SH-SY5Y (cell line): ENCODE measurements around the gene TMEM18.

Experiments used
- GATA2 ChIP-seq: IDR thresholded peaks from 2 replicates; pipeline ENCODE4 v1.6.1; 2011; ENCODE audit warnings: mild to moderate bottlenecking, low read depth, low read length
- GATA3 ChIP-seq: IDR thresholded peaks from 2 replicates; pipeline ENCODE4 v1.6.1; 2011; ENCODE audit warnings: low read depth, mild to moderate bottlenecking, low read length, moderate library complexity

DNA sequence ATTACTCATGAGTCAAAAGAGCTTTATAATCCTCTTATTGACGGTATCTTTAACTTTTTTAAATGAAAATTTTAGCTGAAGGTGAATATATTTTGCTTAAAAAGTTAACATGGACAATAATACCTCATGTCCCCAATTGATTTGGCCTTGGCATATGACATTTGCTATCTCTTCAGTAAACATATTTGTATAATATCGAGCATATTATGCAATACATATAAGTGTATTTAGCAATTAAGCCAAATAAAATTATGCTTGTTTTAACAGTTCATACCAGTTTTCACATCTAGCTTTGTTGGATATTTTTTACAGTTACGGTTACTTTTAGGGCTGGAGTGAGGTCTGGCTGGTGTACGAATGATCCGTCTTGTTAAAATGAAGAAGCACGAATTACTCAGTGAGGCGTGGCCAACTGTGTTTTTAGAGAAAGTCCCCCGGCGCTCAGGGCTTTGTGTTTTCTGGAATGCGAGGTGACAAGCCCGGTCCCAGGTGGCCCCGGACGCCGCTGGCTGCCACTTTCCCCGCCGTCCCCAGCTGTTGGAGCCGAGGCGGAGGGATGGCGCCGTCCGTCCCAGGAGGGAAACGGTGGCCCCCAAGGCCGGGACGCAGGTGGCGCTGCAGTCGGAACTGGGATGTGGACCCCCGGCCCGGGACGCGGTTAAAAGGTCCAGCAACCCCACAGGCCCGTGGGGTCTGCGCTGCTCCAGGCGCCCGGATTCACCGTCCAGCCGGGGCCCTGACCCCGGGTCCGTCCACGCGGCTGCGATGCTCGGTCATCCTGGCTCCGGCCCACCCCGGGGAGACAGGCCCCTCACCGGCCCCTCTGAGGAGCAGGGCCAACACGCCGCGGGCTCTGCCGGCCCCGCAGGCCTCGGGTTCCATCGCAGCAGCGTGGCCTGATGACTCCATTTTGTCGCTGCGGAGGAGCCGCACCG is 41.3 kb downstream of the TMEM18 start:
- TF ChIP-seq GATA2 (no peak), GATA3 (no peak)
